GM19239 (cell line): ENCODE data around the gene WNT6.

Source experiments
- DNase-seq: peaks from one replicate; pipeline ENCODE4 v3.0.0; 2011; ENCODE audit warnings: low spot score; ENCODE audit not compliant: insufficient read length
- FAIRE-seq: peaks from 2 replicates; lab custom pipeline; 2011; peaks lifted over from hg19 to GRCh38; lab: Jason Lieb, UNC

WNT6 gene

DNA sequence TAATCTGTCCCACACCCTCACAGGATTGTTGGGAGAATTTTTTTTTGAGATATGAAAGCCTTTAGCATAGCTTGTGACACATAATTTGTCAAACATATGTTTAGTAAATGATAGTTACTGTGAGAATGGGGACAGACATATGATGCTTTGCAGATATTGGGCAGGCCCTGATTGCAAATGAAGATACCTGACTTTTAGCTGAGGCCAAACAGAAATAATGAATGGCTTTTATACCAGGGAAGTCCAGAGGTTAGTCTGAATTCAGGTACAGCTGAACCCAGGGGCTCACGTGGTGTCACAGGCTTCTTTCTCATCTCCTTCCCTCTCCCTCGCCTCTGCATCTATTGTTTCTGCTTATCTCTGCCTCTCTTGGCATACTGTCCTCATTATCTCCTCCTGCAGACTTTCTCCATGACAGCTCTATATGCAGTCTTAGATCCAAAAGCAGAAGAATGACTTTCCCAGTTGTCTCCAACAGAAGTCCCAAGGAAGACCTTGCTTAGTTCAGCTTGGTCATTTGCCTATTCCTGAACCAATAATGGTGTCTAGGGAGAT lies 16.2 kb downstream of the WNT6 start:
- FAIRE-seq, result no peak

DNA sequence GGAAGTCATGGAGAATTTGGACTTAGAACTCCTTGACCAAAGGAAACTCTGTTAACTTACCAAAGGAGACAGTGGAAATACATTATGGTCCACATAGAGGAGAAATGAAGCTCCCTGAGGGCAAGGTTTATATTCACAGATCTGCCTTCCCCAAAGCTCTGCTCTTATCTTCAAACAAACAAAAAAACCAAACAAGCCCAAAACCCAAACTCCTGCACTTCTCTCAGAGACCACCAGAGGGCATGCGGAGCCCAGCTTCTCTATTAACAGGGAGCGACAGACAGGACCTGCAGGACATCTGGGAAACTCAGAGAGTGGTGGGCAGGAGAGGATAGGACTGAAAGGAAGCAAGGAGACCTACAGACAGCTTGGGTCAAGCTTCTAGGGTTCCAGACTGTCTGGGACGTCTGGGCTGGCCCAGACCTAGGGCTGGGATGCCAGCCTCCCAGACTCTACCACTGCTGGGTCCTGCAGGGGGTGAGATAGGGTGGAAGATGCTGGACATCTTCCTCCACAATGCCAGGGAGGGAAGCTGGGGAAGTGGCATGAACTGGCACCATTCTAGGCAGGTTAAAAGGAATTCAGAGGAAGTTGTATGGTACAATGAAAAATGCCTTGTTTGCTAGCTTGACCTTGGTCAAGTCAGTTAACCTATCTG lies 17.1 kb downstream of the WNT6 start:
- peak; percentile 94 for FAIRE-seq
- DNase-seq, result peak; percentile 65

More for the DNA sequence above, 16.2 kb downstream of the WNT6 start:
- no peak for DNase-seq

DNA sequence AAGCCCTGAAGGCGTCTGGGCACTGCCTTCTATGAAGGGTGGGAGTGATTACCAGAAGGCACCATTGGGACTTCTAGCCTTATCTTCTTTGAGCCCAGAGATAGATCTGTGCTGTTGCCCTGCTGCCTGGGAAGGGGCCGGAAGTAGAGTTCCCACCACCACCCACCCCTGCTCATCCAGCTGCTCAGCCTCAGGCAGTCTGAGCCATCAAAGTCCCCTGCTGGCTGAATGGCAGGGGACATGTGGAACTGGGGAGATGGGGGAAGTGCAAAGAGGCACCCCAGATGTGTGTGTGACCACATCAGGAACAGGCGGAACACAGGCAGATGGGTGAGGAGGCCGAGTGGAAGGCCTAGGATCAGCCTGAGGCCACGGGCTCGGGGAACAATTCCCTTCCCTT lies 17.7 kb downstream of the WNT6 start:
- DNase-seq (no peak), FAIRE-seq (no peak)

DNA sequence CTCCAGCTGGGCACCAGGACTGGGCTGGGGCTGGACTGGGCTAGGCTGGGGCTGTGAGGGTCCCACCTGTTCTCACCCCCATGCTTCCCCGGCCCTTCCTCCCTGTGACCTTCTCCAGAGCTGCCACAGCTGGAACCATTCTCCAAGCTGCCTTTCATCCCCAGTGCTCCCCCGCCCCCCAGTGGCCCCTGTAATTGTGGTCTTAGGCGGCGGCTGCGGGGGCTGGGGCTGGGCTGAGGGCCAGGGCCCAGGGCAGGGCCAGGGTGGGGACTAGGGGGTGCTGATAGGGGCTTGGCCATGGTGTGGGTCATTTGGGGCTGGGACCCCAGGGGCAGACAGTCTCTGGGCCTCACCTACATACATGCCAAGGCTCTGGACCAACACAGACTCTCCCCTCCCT lies 18.3 kb downstream of the WNT6 start:
- DNase-seq (no peak), FAIRE-seq (no peak)

DNA sequence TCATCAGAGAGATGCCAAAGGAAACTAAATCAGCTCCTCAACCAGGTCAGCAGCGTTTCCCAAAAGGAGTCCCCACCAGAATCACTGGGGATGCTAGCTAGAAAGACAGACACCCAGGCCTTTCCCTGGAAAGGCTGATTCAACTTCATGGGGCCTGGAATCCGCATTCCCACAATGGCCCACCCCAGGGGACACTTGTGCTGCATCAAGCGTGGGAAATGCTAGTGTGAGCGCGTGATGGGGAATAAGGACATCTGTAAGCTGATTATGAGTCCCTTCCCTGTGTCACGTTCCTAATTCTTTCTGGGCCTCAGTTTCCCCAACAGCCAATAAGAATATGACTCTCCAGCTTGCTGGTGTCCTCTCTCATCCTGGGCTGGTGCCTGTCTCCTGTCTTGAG lies 18.9 kb downstream of the WNT6 start:
- FAIRE-seq, result no peak
- DNase-seq, result no peak

DNA sequence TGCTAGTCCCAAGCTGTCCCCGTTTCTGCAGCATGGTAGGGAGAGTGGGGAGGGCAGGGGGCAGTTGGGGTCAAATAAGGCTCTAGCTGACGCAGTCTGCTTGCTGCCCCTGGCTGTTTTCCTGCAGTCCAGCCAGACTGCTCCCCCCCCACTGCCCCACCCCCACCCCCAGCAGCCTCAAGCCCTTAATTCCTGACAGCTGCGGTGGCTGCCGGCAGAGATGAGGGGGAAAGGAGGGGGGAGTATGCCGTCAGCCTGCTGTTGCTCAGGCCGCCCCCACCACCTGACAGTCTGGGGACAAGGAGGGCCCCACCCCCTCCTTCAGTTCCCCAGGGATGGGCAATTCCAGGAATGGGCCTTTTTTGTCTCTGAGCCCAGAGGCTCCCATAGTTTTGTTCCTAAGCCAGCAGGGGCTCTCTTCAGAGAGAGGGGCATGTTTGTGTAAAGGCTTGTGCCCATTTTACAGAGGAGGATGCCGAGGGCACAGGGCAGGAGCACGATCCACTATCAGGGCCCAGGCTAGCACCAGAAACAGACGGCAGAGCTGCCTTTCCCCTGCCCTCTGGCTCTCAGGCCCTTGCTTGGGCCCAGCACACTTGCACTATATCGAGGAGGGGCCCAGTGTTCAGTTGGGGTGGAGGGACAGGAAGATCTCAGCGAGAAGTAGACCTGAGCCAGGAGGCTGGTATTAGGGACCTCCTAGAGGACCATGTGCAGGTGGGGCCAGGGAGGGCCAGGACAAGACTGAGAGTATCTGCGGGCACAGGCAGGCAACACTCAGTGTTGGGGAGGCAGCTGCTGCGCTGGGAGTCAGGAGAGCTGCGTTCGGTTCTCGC lies 19.5 kb downstream of the WNT6 start:
- no peak for DNase-seq
- no peak for FAIRE-seq

DNA sequence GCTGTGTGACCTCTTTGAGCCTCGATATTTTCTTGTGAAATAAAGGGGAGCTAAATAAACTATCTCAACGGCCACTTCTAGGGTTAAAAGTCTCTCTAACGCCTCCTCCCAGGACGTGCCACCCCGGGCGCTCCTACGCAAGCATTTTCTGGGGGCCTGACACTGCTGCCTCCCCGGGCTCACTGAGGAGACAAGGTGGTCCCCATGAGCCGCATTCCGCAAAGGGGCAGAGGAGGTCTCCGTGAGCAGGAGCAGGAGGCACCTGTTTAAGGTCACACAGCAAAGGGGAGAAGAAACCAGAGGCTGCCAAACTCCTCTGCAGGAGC lies 20.1 kb downstream of the WNT6 start:
- FAIRE-seq (no peak), DNase-seq (no peak)

DNA sequence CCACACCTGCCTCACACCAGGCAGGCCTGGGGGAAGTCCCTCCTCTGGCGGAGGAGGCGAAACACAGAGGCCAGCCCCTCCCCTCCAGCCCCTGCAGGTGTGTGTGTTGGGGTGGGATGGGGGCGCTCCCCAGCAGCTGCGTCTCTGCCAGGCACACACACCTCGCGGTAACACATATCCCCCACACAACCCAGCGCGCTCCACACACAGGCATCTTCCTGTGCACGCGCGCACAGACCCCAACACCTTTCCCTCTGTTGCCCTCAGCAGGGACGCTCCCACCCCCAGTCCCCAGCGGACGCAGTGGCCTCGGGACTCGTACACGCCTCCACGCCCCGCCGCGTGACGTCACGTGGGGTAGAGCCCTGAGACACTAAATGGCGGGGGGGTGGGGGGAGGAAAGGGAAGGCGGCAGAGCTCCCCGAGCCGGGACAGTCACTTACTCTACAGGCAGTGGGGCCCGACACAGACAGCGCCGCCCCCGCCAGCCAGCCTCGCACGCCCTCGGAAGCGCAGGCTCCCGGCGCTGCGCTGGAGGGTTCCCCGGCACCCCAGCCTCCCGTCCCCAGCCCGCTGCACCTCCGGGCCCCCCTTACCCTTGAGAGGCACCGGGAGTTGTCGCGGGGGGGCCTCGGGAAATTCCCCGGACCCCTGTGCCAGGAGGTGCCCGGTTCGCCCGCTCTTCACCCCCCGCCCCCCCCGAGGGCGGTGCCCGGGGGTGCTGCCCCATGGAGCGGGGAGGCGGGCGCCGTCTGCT lies 20.7 kb downstream of the WNT6 start, which contains the start of gene WNT10A:
Gene WNT10A (plus strand): TSS at position 751 of the 757 bp plus-strand sequence. CDS start 144 bp downstream, outside the sequence.
- DNase-seq, result peak; percentile 74
- FAIRE-seq, result peak; percentile 92

DNA sequence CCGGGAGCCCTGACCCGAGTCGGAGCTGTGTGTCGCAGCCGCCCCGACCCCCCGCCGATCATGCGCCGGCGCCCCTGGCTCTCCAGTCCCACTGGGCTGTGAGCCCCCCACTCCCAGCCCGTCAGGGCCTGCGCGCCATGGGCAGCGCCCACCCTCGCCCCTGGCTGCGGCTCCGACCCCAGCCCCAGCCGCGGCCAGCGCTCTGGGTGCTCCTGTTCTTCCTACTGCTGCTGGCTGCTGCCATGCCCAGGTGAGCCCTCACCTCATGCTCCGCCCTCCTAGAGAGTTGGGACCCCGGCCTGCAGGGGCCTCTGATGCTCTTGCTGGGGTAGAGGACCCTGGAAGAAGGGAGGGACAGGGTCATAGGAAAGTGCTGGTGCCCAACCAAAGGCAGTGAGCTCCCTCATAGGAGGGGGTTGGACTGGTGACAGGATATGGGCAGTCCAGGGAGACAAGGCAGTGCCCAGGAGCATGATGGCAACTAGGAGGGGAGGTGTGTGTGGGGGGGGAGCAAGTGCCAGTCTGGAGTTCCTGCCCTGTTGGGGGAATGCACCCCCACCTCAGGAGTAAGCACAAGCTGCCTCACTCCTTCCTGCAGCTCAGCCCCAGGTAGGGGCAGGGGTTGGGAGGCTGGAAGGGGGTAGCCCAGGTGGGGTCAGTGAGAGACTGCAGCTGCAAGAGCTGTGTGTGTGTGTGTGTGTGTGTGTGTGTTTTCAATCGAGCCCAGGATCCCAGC lies 21.4 kb downstream of the WNT6 start:
- peak; percentile 42 for FAIRE-seq

DNA sequence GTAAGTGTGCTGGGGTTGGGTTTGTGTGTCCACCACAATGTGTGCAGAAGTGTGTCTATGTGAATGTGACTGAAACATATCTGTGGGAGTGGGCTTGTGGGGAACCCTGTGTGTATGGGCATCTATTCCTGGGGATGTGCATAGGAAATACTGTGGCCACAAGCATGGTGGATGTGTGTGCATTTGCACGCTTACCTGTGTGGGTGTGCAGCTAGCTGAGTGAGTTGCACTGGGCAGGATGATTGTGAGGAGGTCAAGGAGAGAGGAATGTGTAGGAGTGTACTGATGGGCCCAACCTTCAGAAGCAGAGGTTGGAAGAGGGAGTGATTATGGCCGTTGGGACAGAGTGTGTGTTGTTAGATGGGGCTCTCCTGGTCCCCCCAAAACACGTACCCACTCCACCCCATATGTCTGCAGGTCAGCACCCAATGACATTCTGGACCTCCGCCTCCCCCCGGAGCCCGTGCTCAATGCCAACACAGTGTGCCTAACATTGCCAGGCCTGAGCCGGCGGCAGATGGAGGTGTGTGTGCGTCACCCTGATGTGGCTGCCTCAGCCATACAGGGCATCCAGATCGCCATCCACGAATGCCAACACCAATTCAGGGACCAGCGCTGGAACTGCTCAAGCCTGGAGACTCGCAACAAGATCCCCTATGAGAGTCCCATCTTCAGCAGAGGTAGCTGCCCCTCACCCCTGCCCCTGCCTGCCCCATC lies 22.3 kb downstream of the WNT6 start:
- DNase-seq, result no peak
- FAIRE-seq, result no peak

More for the DNA sequence above, 21.4 kb downstream of the WNT6 start:
- no peak for DNase-seq

DNA sequence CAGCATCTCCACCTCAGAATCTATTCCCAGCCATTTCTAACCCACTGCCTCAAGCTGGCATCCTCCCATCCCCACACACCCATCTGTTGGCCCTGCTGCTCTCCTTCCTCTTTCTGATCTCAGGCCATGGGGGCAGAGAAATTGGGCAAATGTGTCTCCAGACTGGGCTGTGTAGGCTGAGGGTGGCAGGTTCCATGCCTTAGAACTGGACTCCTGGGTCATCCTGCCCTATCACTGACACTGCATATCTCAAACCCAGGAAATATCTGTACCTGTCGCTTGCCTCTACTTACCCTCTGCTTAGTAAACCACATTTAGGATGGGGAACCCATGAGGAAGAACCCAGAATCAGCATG lies 22.8 kb downstream of the WNT6 start:
- FAIRE-seq, result no peak
- DNase-seq, result no peak

DNA sequence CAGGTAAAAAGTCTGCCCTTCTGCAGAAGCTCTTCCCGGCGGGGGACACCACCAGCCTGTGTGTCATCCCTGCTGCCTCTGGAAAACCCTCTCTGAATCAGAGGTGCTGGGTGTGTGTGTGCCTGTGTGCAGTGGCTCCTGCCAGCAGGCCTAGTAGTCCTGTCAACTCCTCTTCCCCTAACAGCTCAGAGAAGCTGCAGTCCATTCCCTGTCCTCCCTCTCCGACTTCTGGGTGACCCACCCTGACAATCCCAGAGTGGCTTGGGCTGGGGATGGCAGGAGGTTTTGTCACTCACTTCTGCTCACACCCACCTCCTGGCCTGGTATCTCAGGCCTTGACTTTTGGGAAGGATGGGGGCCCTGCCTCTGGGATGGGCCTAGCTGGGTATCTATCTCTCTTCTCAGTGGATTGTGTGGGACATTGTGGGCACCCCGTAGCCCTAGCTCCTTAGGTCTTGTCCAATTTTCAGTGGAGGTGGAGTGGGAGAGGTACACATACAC lies 23.3 kb downstream of the WNT6 start:
- FAIRE-seq (no peak), DNase-seq (no peak)

DNA sequence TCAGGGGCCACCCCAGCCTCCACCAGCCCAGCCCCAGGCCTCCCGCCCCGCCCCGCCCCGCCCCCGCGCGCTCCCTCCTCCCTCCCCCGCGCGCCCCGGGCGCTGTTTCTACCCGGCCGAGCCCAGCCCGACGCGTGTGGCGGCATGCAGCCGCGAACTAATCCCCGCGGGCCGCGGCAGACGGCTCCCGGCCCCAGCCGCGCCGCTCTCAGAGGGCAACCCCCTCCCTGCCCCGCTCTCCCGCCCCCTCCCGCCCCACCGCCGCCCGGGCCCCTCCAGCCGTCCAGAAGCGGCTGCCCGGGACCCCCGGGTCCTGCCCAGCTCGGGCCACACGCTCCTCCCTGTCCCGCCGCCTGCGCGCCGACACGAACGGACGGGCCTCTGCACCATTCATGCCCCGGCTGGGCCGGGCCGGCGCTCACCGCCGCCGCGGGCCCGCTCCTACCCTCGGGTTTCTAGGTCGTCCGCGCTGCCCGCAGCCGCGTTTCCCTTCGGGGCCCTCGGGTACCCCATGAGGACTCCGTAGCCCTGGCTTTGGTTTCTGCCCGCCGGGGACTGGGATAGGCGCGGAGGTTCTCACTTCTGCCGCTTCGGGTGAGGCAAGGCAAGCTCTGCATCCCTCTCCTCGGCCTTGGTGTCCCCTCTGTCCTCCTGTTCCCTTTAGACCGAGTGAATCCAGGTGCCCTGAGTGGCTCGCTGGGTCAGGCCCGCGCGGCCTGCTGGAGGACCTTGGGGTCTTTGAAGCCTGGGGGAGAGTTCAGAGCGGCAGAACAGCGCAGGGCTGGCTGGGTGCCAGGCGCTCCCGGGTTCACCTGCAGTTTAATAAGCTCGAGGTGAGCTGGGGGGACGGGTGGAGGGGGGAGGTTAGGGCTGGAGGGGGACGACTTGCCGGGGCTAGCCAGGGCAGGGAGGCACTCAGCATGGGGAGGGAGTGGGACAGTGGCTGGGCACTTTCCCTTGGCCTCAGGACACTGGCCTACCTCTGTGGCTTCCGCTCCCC lies 24.2 kb downstream of the WNT6 start:
- DNase-seq (peak; percentile 33), FAIRE-seq (peak; percentile 71)

DNA sequence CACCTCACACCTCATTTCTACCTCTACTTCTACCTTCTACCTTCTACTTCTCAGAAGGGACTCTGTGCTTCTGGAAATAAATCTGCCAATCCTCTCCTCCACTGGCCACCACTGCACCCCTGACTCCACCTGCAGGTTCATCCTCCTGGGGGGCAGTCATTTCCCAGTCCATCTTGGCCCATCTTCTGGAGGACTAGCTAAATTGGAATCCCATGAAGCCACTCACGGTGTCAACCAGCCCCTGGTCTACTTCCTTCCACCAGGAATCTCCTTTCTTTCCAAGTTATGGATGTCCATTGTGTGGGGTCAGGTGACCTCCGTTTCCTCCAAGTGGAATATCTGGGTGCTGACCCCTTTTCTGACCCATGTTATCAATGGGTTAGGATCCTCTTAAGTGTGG lies 24.9 kb downstream of the WNT6 start:
- DNase-seq (peak; percentile 1), FAIRE-seq (peak; percentile 8)

DNA sequence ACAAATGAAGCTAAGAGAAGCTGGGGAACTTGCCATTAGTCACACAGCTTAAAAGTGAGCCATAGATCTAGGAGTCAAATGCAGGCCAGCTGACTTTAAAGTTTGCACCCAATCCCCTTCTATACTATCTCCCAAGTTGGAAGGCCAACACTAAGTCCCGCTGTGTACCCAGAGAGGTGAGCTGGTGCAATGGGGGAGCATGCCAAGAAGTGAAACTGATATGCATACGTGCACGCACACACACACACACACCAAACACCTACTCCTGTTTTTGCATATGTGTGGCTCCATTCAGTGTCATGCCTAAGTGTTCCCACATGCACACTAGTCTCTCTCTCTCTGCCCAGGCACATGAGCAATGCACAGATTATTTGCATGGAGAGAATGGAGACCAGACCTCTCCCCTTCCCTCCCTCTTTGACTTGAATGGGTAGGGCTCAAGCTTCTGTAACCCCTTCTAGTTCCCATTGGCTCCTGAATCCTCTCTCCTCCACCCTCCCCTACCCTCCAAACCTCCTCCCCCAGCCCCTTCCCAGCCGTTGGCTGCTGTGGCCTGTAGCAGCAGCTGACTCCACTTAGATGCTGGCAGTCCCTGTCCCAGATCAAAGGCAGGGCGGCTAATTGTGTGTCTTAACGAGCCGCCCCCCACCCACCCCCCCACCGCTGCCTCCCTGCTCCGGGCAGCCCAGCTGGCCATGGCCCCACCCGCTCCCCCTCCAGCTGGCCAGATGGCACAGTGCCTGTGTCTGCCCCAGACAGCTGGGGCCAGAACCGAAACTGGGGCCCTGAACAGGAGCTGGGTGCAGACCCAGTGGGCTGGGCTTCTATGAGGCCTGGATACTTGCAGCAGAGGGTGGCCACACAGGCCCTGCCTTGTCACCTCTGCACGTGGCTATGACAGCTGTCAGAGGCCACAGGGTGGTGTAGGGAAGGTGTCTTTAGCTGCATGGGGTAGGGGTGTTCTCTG lies 26.7 kb downstream of the WNT6 start:
- peak; percentile 99 for FAIRE-seq
- DNase-seq, result peak; percentile 65

DNA sequence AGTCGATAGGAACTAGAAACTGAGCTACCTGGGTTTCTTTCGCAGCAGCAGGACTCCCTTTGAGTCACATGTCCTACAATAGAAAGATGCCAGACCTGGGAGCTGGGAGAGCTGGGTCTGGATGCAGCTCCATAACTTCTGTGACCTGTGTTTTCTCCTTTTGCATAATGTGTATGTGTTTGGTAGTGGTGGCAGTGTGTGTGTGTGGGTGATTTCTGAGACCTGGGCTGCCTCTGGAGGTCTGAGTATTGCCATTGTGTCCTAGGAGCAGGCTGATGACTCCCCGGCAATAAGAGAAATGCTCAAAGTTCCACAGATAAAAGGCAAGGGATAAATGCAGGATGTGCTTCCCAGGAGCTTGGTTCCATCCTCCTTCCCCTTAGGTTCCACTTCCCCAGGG lies 27.5 kb downstream of the WNT6 start:
- DNase-seq, result peak; percentile 1
- peak; percentile 70 for FAIRE-seq

DNA sequence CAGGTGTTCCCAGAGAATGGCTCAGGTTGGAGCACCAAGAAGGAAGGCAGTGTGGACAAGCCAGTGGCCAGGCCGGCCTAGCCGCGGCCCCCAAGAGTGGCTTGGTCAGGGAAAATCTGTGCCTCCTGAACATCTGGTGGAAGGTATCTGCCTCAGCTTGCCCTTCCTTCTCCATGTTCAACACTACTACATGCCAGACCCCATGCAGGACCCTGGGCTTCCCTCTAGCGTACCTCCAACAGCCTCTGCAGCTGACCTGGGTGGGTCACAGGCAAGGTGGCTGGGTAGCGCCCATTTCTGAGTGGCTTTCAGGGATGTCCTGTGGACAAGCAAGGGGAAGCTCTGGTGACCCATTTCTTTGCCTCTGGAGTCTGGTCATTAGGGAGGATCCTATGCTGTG lies 28.7 kb downstream of the WNT6 start:
- FAIRE-seq, result no peak

More for the DNA sequence above, 28.7 kb downstream of the WNT6 start:
- no peak for DNase-seq
